Stimulated activated naive B cell treated with anti-CD40 and anti-IgM and Interleukin-4, amounts not matched to agents 10 μg/mL and 1 μg/mL and 100 μg/mL, for 72 hours (primary cell): ENCODE data around the gene ARHGDIA.

Experiments used
- ATAC-seq, 2 donors: fragments of 150-1000 bp; cut with Tn5 transposase; replicated peaks; 2 replicates each; pipeline ENCODE4 v1.10.0; 2021; ENCODE audit warnings: moderate library complexity in 1 of 2
- DNase-seq: peaks from one replicate; pipeline ENCODE4 v3.0.0; 2021
- H3K27ac Mint-ChIP-seq: one replicate; pipeline ENCODE4 v1.8.0; 2022; ENCODE audit warnings: mild to moderate bottlenecking, mixed read lengths
- H3K27me3 Mint-ChIP-seq, 2 donors: one replicate each; pipeline ENCODE4 v1.8.0; 2022; ENCODE audit warnings: mixed read lengths in 2 of 2
- H3K36me3 Mint-ChIP-seq, 2 donors: one replicate each; pipeline ENCODE4 v1.8.0; 2022; ENCODE audit warnings: mixed read lengths in 2 of 2, mild to moderate bottlenecking in 1 of 2
- H3K4me1 Mint-ChIP-seq, 2 donors: one replicate each; pipeline ENCODE4 v1.8.0; 2022; ENCODE audit warnings: mixed read lengths in 2 of 2, mild to moderate bottlenecking in 1 of 2
- H3K4me3 Mint-ChIP-seq, 2 donors: one replicate each; pipeline ENCODE4 v1.8.0; 2022; ENCODE audit warnings: mild to moderate bottlenecking in 2 of 2, mixed read lengths in 2 of 2, moderate library complexity in 1 of 2
- H3K9me3 Mint-ChIP-seq, 2 donors: one replicate each; pipeline ENCODE4 v1.8.0; 2022; ENCODE audit warnings: mixed read lengths in 2 of 2, mild to moderate bottlenecking in 1 of 2

ARHGDIA gene

GRCh38 chr17:81867991-81868673 is 3.0 kb downstream of the ARHGDIA start:
- H3K4me3 Mint-ChIP-seq, result peak overlapping the region; percentile 60 to 74
- ATAC-seq, result no peak
- H3K4me1 Mint-ChIP-seq, result peaks cover 45 to 67% of the 10 kb centered on the region in 2 donors
- no peaks in the 10 kb centered on the region for H3K9me3 Mint-ChIP-seq
- DNase-seq, result no peak
- no peaks in the 10 kb centered on the region for H3K27me3 Mint-ChIP-seq
- H3K27ac Mint-ChIP-seq, result peak overlapping the region; percentile 90
- H3K36me3 Mint-ChIP-seq, result peaks cover 47 to 57% of the 10 kb centered on the region in 2 donors

GRCh38 chr17:81867170-81867990 is 3.8 kb downstream of the ARHGDIA start:
- Mint-ChIP-seq H3K36me3 (peaks cover 52 to 62% of the 10 kb centered on the region in 2 donors), H3K27me3 (no peaks in the 10 kb centered on the region), H3K4me1 (peaks cover 45 to 66% of the 10 kb centered on the region in 2 donors), H3K9me3 (no peaks in the 10 kb centered on the region), H3K4me3 (peak overlapping the region; percentile 60 to 74), H3K27ac (peak overlapping the region; percentile 90)
- DNase-seq (no peak), ATAC-seq (no peak)

- Mint-ChIP-seq H3K27me3 (no peaks in the 10 kb centered on the region), H3K4me3 (peak overlapping the region; percentile 60 to 74), H3K27ac (peak overlapping the region; percentile 90), H3K36me3 (peaks cover 52 to 64% of the 10 kb centered on the region in 2 donors), H3K9me3 (no peaks in the 10 kb centered on the region), H3K4me1 (peaks cover 45 to 61% of the 10 kb centered on the region in 2 donors)
- ATAC-seq (no peak), DNase-seq (no peak)
Measured at GRCh38 chr17:81866440-81867169, 4.5 kb downstream of the ARHGDIA start.

- Mint-ChIP-seq H3K4me1 (peaks cover 43 to 61% of the 10 kb centered on the region in 2 donors), H3K9me3 (no peaks in the 10 kb centered on the region), H3K27me3 (no peaks in the 10 kb centered on the region), H3K4me3 (peak overlapping the region; percentile 51 to 54), H3K36me3 (peaks cover 50 to 63% of the 10 kb centered on the region in 2 donors), H3K27ac (peak overlapping the region; percentile 92)
- DNase-seq, result peak; percentile 11
- no peak for ATAC-seq
Measured at GRCh38 chr17:81865733-81866439, 5.3 kb downstream of the ARHGDIA start.

- Mint-ChIP-seq H3K27me3 (no peaks in the 10 kb centered on the region), H3K4me3 (peak overlapping the region; percentile 51 to 54), H3K4me1 (peaks cover 43 to 61% of the 10 kb centered on the region in 2 donors), H3K9me3 (no peaks in the 10 kb centered on the region), H3K36me3 (peaks cover 49 to 61% of the 10 kb centered on the region in 2 donors), H3K27ac (peak overlapping the region; percentile 92)
- DNase-seq (no peak), ATAC-seq (no peak)
Measured at GRCh38 chr17:81865358-81865732, 5.8 kb downstream of the ARHGDIA start.

- Mint-ChIP-seq H3K27me3 (no peaks in the 10 kb centered on the region), H3K9me3 (no peaks in the 10 kb centered on the region), H3K27ac (peak overlapping the region; percentile 51), H3K4me3 (peak overlapping the region in 1 of 2 donors; percentile 21), H3K4me1 (peaks cover 43 to 55% of the 10 kb centered on the region in 2 donors), H3K36me3 (peaks cover 41 to 55% of the 10 kb centered on the region in 2 donors)
- ATAC-seq (no peak), DNase-seq (no peak)
Measured at GRCh38 chr17:81863833-81864768, 7.0 kb downstream of the ARHGDIA start.

- Mint-ChIP-seq H3K27ac (peak overlapping the region; percentile 73), H3K36me3 (peaks cover 34 to 50% of the 10 kb centered on the region in 2 donors), H3K9me3 (no peaks in the 10 kb centered on the region), H3K4me3 (peak overlapping the region; percentile 80), H3K27me3 (no peaks in the 10 kb centered on the region), H3K4me1 (peaks cover 40 to 51% of the 10 kb centered on the region in 2 donors)
- ATAC-seq, result no peak
- DNase-seq, result no peak
Measured at GRCh38 chr17:81863123-81863675, 7.9 kb downstream of the ARHGDIA start.

- Mint-ChIP-seq H3K4me1 (peaks cover 28 to 46% of the 10 kb centered on the region in 2 donors), H3K27me3 (no peaks in the 10 kb centered on the region), H3K36me3 (peaks cover 29 to 47% of the 10 kb centered on the region in 2 donors), H3K9me3 (no peaks in the 10 kb centered on the region), H3K4me3 (peak overlapping the region; percentile 92 to 94), H3K27ac (peak overlapping the region; percentile 98)
- DNase-seq (peak; percentile 99), ATAC-seq (peak; percentile 84 to 87)
Measured at GRCh38 chr17:81860756-81861568, 10.2 kb downstream of the ARHGDIA start.

GRCh38 chr17:81859906-81860755 is 11.0 kb downstream of the ARHGDIA start, which contains the start of gene P4HB:
Gene P4HB (minus strand): TSS chr17:81860535. CDS start chr17:81860471, 64 bp downstream.
- Mint-ChIP-seq H3K27ac (peak within 1 kb of the TSS; percentile 98), H3K36me3 (peaks cover 34 to 45% of the 10 kb centered on the region in 2 donors), H3K4me3 (peak within 1 kb of the TSS; percentile 92 to 94), H3K4me1 (peaks cover 25 to 46% of the 10 kb centered on the region in 2 donors), H3K27me3 (no peaks in the 10 kb centered on the region), H3K9me3 (no peaks in the 10 kb centered on the region)
- ATAC-seq (peak in 1 of 2 donors; percentile 28), DNase-seq (no peak)

GRCh38 chr17:81858967-81859905 is 11.9 kb downstream of the ARHGDIA start:
- Mint-ChIP-seq H3K4me1 (peaks cover 18 to 46% of the 10 kb centered on the region in 2 donors), H3K36me3 (peaks cover 30 to 40% of the 10 kb centered on the region in 2 donors), H3K27ac (peak overlapping the region; percentile 83), H3K4me3 (peak overlapping the region; percentile 85 to 94), H3K27me3 (no peaks in the 10 kb centered on the region), H3K9me3 (no peaks in the 10 kb centered on the region)
- no peak for DNase-seq
- ATAC-seq, result no peak
